ENCODE results near the gene MEGF10.

Gene MEGF10

DNA sequence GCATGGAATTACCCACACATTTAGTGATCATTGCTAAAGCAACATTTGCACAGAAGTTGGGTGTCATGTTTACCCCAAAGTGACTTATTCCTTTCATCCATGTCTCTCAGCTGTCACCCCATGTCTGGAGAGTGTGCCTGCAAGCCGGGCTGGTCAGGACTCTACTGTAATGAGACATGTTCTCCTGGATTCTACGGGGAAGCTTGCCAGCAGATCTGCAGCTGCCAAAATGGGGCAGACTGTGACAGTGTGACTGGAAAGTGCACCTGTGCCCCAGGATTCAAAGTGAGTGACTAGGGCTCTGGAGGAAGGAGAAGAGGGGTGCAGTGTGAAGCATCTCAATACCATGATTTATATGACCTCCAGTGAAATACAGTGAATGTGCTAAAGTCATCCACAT, 126.9 kb downstream of the MEGF10 start:
- DNase-seq = no peak

DNA sequence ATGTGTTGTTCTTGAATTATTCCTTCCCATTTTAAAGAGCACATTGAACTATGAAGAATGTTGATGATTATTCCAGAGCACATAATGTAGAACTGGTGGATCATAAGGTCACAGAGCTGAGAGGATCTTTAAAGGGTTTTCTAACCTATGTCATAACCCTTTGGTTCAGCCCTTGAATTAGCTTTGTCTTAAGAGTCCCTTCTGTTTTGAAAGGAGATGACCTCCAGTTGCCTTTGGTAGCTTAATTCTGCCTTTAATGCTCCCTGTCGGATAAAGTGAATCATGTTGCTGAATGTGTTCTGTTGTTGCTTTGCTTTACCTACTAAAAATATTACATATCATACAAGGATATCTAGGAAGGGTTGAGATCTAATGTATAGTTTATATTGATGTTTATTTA, 127.8 kb downstream of the MEGF10 start:
- no peak for DNase-seq

DNA sequence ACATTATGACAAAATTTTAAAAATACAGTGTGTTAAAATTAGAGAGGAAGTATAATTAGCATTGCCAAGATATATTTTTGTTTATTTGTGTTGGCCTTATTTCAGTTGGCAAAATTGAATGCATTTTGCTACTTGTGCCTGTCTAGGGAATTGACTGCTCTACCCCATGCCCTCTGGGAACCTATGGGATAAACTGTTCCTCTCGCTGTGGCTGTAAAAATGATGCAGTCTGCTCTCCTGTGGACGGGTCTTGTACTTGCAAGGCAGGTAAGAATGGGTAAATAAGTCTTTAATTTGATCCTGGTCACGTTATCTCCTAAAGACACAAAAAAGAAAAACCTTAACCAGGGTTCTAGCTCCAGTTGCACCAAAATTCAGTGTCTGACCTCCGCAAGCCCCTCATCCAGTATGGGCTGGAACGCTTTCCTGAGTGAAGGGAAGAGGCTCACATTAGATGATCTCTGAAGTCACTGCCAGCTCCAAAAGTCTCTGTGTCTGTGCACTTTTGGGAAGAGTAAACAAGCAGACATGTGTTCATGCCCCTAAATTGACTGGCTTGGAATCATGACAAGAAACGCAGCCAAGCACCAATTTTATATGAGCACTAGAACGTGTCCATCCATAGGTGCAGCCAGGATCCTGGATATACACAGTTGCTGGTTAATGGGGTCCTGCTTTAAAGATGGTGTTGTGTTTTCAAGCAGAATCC, 128.5 kb downstream of the MEGF10 start:
- no peak for DNase-seq

DNA sequence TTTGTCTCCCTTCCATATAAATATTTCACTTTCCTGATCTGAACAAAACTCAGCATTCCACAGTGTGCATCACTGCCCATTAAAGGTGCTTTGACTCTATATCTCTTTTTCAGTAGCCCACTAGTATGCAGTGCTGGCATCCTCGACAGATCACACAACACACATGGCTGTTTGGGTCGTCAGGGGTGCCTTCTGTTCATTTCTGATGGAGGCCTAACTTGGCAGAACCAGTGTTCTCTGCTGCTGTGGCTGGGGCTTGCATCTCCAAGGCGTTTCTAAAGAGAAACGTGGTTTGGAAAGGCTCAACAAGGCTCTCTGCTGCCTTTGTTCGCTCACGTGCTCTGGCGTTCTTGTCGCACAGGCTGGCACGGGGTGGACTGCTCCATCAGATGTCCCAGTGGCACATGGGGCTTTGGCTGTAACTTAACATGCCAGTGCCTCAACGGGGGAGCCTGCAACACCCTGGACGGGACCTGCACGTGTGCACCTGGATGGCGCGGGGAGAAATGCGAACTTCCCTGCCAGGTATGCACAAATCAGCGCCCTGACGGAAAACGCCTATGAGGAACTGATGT, 129.2 kb downstream of the MEGF10 start:
- no peak for DNase-seq

DNA sequence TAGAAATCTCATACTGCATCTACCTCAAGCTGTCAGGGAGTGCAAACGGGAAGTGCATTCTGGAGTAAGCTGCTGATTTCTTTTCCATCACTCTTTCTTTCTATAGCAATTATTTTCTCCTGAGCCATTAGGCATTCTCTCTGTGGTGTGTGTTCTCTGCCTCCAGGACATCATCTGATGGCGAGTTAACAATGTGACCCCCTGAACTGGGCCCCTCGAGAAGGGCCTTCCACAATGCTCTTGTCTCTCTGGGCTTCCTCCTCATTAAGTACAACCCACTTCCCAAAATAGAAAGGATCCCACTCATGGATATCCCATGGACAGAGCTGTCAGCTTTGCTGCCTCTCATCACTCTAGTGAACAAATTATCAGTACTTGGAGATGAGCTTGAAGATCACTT, 130.2 kb downstream of the MEGF10 start:
- DNase-seq = no peak

DNA sequence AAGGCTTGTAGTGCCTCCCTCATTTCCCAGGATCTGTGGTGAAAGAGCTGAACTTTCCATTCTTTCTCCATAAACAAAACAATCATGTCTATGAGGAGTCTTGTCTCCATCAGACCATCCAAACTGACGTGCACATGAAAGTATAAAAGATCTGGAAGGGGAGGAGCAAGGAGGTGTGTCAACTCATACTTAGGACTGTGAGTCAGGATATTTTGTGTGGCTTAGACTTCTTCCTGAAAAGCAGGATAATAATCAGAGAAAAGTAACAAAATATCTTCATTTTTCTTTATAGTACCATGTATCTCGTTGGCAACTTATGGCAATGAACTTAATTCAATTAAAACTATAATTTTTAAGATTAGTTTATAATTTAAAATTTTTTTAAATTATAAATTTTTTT, 130.9 kb downstream of the MEGF10 start:
- no peak for DNase-seq

DNA sequence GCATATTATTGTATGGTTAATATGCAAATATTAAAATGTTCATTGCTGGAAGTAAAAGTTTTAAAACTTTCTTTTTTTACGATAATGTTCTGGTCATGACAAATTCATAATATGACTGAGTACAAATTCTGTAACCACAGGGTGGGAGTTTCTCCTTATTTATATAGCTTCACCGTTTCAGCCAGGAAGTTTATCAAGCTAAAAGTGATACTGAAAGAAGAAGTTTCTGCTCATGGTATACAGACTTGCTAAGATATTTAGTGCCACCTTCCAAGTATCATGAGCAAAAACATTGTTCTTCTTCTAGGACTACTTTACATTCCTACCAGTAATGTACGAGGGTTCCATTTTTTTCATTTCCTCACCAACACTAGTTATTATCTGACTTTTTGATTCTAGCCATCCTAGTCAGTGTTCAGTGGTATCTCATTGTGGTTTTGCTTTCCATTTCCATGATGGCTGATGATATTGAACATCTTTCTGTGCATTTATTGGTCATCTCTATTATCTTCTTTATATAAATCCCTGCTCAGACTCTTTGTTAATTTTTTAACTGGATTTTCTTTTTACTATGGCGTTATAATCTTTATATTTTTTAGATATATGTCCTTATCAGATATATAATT, 132.7 kb downstream of the MEGF10 start:
- peak; percentile 82 for DNase-seq

DNA sequence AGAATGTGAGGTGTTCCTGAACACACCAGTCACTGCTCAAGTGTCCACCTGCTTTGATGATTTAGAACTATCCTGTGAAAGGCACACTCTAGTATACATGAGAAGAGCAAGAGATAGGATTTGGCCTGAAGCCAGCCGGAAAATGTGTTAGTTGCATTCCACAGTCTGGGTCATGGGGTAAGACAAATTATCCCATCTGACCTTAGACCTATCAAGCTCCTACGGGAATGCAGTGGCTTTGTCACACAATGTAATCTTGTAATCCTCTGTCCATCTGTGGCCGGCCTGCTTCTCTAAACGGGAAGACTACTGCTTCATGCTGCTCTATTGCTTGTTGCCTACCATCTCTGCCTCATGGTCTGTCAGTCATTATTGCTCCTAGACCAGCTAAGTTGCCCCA, 134.4 kb downstream of the MEGF10 start:
- no peak for DNase-seq

DNA sequence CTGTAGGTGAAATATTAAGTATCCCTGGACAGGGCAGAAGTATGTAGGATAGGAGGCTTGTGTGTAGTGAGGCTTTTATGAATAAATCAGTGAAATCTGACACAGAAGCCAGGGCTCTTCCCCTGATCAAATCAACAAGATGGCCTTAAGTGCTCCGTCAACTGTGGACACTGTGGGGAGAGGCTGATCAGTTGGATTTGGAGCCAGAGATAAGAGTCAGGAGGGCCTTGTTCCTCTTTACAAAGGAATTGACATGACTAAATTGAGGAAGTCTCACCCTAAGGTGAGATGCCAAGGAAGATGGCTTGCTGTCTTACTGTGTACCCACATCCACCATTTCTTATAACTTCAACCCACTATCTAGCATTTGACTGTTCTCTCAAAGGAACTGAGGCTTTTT, 135.3 kb downstream of the MEGF10 start:
- DNase-seq = peak; percentile 79

DNA sequence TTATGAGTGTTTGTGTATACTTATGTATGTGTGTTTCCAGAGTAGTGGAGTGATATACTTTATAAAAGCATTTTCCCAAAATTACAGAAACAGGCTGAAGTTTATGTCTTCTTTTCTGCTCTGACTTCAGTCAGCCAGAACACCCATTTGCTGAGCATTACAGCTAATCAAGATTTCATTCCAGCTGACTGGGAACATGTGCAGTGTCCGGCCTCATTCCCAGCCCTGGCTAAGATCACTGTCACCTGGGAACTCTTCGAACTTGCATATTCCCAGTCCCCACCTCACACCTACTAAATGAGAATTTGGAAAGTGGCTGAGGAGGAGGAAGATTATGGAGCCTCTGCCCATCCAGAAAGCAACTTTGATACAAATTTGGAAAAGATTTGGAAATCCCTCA, 136.1 kb downstream of the MEGF10 start:
- no peak for DNase-seq

DNA sequence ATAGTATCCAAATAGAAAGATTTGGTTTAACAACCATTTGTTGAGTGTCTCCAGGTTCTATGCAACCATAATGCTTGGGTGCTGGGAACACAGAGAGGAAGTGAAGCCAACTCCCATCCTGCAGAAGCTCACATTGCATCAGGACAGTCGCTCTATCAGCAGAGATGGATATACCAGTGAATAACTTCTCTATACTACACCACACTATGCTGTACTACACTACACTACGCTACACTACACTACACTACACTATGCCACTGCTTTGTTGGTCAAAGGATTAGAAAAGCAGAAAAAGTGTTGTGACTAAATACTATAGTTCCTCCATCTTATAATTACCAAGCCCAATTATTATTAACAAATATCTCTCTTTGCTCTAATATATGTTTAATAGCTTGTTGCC, 137.7 kb downstream of the MEGF10 start:
- peak; percentile 81 for DNase-seq

DNA sequence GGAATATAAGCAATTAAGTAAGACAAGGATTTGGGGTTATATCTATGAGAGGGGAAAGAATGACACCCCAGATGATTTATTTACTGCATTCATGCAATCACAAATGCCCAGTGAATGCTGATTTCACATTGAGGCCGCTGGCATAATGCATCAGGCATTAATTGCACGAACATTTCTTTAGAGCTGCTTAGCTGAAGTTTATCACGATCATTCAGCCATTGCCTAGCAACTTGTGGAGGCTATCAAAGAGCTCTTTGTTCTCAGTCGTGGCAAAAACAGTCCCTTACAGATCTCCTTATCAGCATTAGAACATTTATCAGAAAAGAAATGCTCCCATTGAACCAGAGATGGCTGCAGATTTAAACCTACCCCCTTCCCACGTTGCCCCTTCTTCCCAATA, 138.2 kb downstream of the MEGF10 start:
- no peak for DNase-seq

DNA sequence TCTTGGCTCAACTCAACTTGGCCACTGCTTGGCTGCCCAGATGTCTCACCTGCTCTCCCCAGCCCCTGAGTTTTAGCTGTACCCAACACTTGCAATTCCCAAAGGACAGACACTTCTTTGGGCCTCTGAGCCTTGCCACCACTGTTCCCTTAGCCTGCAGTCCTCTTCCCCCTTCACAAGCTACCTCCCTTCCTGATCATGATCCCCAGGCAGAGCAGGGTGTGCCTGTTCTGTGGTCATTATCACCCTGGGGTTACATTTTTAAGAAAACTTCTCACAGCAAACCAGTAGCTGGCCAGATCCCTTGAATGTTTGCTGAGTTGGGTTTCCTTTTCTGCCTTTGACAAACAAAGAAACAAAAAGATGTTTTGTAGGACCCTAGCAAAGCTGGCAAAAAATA, 139.3 kb downstream of the MEGF10 start:
- no peak for DNase-seq

DNA sequence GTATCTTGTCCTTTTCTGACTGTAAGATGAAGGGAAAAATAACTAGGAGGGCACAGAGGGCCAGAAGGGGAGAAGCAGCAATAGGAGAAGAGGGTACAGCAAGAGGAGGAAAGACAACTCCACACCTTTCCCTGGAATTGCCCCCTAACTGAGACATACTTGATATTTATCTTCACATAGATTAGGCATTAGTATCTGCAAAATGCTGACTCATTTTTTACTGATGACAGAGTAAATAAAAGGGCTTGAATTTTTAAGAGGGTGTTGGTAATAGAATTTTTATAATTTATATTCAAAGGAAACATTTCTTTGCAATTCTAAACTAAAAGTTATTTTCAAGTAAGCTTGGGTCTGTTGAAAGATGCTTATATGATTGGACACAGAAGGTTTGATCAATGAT, 140.0 kb downstream of the MEGF10 start:
- no peak for DNase-seq

DNA sequence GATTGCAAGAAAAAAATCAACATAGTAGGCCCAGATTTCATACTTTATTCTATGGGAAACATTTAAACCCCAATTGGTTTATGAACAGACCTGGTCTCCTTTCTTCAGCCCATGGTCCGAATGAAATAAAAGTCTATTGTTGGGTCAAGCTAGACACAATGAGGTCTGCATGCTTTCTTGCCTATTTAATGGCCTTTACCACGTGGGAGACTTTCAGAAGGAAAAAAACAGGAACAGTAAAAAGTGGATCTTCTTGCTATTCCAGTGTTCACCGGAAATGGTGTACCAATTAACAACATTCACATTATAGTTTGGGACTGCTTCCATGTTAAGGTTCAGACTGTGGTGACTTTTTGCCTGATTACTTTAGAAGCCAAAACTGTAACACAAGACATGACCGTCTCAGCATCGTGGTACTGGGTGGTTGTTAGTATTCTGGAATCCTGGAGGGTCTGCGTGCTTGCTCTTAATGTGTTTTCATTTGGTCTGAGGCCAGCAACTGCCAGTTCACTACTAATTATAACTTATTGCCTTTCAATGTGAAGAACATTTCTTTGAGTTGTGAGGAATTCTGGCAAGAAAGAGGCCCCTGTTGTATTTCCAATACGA, 141.5 kb downstream of the MEGF10 start:
- peak; percentile 47 for DNase-seq

DNA sequence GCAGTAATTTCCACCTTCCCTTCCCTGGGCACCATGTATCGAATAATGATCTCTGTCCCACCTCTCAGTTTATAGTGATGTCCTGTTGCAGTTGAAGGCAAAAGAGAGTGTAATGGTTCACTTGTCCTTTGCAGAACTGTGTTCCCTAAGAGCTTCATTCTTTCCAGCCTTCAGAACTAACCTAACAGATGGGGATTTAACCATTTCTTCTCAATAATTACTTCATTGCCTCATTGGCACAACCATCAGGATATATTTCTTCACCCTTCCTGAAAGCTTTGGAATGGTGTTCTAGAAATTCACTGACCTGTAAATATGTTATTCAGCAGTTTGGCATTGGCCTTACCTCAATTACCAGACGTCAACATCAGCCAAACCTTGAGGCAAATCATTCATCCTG, 142.9 kb downstream of the MEGF10 start:
- DNase-seq = no peak

DNA sequence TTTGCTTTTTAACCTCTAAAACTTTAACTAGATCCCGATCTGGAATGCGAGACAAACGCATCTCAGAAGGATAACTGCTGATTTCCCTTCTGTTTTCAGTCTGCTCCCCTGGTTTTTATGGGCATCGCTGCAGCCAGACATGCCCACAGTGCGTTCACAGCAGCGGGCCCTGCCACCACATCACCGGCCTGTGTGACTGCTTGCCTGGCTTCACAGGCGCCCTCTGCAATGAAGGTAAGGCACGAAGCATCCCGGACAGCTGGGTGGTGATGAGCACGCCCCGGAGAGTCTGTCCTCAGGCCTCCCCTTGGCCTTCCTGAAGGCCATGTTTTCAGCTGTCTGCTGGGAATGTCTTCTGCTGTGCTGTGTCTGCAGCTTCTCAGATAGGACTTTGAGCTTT, 144.0 kb downstream of the MEGF10 start:
- no peak for DNase-seq

DNA sequence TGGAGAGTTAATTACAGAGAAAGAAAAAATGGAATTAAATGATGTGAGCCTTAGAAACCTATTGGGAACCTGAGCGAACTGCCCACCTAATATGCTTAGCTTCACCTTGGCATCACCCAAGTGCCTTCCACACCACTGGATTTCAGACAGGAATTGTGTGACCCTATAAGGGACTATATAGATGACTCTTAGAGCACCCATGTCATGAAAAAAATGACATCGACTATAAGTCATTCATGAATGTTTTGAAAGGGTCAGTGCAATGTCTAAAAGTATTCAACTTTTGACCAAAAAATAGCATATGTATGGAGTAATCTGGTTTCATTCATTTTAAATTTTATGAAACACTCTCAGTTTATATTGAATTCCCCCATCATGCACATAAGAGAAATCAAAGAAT, 145.2 kb downstream of the MEGF10 start:
- DNase-seq = no peak

DNA sequence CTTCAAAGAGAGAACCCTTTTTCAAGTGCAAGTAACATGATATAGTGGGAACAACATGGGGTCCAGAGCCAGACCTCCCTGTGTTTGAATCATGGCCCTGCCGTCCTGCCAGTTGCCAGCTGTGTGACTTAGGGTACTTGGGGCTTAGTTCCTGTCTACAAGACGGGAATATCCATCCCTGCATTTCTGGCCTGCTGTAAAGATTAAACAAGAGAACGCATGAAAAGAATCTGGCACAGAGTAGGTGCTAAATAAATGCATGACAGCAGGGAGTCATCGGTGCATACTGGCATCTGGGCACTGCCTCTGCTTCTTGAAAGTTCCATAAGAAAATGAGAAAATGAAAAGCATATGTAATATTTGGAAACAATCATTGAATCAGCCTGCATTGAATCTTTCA, 149.0 kb downstream of the MEGF10 start:
- DNase-seq = no peak

DNA sequence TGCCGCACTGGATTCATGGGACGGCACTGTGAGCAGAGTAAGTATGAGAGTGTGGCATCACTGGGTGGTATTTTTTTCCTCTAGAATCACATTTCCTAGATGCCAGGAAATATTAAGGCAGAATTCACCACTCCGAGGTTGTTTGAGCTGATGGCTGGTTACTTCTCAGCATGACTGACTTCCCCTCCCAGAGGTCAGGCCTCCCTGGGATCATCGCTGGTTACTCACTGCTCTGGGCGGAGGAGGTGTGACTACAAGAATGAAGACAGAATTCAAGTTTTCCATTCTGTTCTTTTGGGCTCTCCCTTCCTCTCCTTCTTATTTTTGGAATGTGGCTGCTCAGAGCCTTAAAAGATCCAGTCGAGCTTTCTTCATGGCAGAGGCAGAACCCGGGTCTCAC, 150.2 kb downstream of the MEGF10 start:
- no peak for DNase-seq

DNA sequence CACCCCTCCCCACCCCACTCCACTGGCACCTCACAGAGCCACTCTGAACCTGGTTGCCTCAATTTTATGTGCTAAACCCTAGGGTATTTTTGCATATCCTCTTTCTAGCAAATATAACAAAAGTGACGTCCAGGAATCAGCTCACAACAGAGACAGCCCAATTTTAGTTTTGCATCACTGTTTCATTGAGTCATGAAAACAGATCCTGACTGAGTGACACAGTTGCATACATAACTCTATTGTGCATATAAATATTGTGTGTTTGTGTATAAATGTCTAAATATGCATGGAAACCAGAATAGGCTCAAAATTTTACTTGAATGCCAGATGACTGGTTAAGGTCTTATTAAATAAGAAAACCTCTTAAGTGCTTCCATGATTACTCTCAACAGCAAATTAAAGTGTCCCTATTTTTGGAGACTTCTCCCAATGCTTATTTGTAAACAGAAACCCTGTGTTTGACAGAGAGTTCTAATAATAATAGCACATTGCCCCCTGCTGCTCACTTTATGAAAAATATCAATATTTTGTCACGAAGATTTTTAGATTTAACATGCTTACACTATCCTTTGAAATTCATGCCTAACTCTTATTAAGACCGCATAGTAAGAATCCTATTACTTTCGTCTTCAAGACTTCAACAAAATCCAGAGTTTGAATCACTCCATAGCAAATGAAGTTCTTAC, 151.3 kb downstream of the MEGF10 start:
- DNase-seq = peak; percentile 6

DNA sequence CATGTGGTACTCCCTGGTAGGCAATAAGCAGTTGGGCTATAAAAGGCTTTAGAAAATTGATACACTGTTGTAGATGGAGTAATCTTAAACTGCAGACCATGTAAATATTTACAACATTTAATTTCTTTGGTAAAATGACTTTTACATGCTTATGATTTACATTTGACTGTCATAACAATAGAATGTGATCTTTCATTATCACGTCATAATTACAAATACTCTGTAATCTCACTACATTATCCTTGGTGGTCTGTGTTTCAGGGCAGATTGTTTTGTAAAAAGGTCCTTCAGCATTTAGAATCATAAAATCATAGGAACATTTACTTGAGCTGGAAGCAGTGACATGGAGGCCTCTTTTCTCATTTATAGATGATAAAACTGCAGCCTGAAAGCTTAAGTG, 153.6 kb downstream of the MEGF10 start:
- DNase-seq = no peak

DNA sequence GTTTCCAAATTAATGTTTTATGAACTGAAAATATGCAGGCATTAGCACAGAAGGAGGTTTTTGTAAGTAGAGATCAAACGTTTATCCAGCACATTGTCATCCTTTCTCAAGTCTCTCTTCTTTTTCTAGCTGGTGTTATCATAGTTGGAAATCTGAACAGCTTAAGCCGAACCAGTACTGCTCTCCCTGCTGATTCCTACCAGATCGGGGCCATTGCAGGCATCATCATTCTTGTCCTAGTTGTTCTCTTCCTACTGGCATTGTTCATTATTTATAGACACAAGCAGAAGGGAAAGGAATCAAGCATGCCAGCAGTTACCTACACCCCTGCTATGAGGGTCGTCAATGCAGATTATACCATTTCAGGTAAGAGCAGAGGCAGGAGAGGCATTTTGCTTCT, 154.7 kb downstream of the MEGF10 start:
- no peak for DNase-seq

DNA sequence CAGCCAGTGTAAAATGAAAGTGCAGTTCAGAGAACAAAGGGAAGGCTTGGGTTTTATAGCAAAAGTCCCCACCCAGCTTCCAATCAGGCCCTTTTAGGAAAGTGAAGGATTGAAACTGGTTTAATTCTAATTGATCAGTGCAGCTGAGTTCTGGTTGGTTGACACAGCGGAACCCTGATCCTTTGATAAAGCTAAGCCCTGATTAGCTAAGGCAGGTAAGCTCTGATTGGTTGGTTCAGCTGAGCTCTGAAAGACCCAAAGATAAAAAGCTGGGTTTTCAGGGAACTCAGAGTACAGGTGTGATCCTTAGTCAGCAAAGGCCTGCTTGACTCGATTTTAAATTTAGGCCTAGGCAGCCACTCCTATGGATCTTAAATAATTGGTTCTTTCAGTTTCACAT, 156.0 kb downstream of the MEGF10 start:
- no peak for DNase-seq

Data from MV-4-11 (cell line).